ENCODE measurements around the gene CAMKV. TPM values are rescaled to one million over a fixed set of nuclear protein-coding genes. Genes with fewer than 3 reads are reported as not detected.
"Not testable (repeated sequence)": the region's sequence is repeated elsewhere in the genome, so short reads cannot be mapped to it uniquely, and the experiment has no call there.

CAMKV gene
- total RNA-seq, 1 donor from 2014 or later: not detected

DNA sequence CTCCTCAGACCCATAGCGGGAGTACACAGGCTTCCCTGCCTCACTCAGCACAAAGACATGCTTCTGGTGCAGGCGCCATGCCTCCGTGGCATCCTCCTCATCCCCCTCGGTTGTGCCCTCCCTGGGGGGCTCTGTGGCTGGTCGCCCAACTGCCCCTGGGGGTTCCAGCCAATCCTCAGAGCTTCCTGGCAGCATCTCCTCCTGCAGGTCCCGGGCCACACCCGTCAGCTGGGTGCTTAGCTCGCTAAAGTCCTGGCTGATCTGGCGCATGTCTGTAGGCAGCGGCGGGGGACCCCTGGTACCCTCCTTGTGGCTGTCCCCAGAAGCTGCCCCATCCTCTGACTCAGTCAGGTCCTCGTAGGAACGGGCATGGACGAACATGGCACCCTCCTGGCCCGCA, 41.9 kb upstream of the CAMKV start:
- Mint-ChIP-seq H3K9me3 (no peaks in the 10 kb centered on the region), H3K4me1 (no peaks in the 10 kb centered on the region), H3K27me3 (ENCODE audit: low read depth) (peaks cover 21% of the 10 kb centered on the region), H3K36me3 (peaks cover 13% of the 10 kb centered on the region), H3K27ac (no peak overlapping the region), H3K4me3 (no peak overlapping the region)
- no peak for DNase-seq (ENCODE audit: low spot score in 2 of 2, unreplicated experiment in 2 of 2)
- TF ChIP-seq, protein P1, sequence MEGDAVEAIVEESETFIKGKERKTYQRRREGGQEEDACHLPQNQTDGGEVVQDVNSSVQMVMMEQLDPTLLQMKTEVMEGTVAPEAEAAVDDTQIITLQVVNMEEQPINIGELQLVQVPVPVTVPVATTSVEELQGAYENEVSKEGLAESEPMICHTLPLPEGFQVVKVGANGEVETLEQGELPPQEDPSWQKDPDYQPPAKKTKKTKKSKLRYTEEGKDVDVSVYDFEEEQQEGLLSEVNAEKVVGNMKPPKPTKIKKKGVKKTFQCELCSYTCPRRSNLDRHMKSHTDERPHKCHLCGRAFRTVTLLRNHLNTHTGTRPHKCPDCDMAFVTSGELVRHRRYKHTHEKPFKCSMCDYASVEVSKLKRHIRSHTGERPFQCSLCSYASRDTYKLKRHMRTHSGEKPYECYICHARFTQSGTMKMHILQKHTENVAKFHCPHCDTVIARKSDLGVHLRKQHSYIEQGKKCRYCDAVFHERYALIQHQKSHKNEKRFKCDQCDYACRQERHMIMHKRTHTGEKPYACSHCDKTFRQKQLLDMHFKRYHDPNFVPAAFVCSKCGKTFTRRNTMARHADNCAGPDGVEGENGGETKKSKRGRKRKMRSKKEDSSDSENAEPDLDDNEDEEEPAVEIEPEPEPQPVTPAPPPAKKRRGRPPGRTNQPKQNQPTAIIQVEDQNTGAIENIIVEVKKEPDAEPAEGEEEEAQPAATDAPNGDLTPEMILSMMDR (IDR thresholded peaks at IDR 0.05; ENCODE audit: unreplicated experiment): no peak

DNA sequence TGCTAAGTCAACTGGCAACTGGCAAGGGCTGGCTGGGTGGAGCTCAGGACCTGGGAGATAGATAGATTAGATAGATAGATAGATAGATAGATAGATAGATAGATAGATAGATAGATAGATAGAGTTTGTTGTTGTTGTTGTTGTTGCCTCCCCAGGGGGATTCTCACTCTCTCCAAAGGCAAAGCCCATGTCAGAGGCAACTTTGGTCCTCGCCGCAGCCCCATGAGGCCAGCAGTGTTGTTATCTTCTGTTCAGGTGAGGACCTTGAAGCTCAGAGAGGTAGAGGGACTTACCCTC, 41.4 kb upstream of the CAMKV start:
- no peak overlapping the region for H3K4me3 Mint-ChIP-seq
- TF ChIP-seq, protein P1 (IDR thresholded peaks at IDR 0.05; ENCODE audit: unreplicated experiment): no peak

DNA sequence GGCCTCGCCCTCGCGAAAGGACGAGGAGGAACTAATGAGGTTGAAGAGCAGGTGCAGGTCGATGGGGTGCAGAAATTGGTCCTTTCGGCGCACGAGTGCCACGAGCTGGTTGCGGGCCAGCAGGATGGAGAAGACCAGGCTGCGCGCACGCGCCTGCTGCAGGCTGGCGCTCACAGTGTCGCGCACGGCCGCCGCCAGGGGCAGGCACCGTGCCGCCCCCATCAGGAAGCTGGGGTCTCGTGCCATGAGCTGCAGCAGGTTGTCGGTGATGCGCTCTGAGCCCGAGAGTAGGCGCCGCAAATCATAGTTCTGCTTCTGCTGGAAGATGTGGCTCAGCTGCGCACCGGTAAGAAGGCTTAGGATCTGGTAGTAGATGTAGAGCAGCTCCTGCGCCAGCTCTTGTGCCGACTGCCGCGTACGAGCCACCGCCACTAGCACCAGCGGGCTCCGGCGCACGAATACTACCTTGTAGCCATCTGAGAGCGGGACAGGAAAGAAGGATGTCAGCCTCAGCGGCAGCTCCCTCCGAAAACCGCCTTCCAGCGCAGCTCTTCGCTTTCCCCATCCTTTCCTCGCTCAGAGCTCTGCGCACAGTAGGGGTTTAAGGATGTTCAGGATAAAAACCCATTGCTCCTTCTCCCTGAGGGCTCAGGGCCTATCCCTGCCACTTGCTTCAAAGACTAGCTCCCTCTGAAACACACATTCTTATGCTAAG, 40.9 kb upstream of the CAMKV start:
- peaks cover 6% of the 10 kb centered on the region for H3K4me1 Mint-ChIP-seq
- no peak for DNase-seq (ENCODE audit: low spot score in 2 of 2, unreplicated experiment in 2 of 2)
- H3K27ac Mint-ChIP-seq: no peak overlapping the region
- TF ChIP-seq, protein P1 (IDR thresholded peaks at IDR 0.05; ENCODE audit: unreplicated experiment): no peak
- H3K27me3 Mint-ChIP-seq (ENCODE audit: low read depth): peaks cover 21% of the 10 kb centered on the region
- no peaks in the 10 kb centered on the region for H3K9me3 Mint-ChIP-seq
- no peak overlapping the region for H3K4me3 Mint-ChIP-seq
- peaks cover 13% of the 10 kb centered on the region for H3K36me3 Mint-ChIP-seq

More for the DNA sequence above, 41.4 kb upstream of the CAMKV start:
- H3K36me3 Mint-ChIP-seq: peaks cover 13% of the 10 kb centered on the region
- no peak for DNase-seq (ENCODE audit: low spot score in 2 of 2, unreplicated experiment in 2 of 2)
- no peak overlapping the region for H3K27ac Mint-ChIP-seq
- peaks cover 2% of the 10 kb centered on the region for H3K4me1 Mint-ChIP-seq
- H3K9me3 Mint-ChIP-seq: no peaks in the 10 kb centered on the region
- H3K27me3 Mint-ChIP-seq (ENCODE audit: low read depth): peaks cover 21% of the 10 kb centered on the region

DNA sequence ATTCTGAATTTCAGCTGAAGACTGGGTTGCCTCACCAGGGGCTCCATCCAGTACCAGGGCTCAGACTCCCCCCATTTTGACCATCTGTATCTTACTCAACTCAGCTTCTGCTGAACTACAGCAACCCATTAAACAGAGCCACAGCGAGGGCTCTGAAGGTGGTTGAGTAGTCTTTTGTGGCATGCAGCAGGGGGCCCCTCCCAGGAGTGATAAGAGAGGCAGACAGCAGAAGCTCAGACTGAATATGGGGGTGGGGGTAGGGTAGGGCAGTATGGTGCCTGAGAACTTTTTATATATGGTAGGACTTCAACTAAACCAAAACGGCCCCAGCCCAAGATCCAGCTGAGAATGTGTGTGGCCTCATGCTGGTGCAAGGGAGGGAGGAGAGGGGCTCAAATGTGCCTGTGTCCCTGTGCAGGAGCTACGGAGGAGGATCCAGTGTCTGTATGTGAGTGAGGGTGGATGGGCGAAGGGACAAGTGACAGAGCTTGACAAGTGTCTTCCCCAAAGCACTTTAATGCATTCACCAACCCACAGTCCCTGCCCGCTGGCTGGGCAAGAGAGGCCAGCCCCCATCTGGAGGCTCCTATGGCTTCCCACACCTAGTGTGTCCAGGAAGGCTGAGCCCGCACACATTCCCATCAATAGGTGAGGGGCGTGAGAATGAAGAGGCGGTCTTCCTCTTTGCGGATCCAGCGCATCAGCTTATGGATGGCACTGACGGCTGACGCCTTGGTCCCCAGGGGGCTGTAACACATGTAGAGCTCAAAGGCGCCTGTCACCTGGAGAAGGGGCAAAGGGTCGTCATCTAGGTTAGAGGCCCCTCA, 38.9 kb upstream of the CAMKV start:
- no peak overlapping the region for H3K4me3 Mint-ChIP-seq
- H3K4me1 Mint-ChIP-seq: peaks cover 9% of the 10 kb centered on the region
- no peak overlapping the region for H3K27ac Mint-ChIP-seq
- peaks cover 13% of the 10 kb centered on the region for H3K36me3 Mint-ChIP-seq
- TF ChIP-seq, protein P1 (IDR thresholded peaks at IDR 0.05; ENCODE audit: unreplicated experiment): no peak
- no peaks in the 10 kb centered on the region for H3K9me3 Mint-ChIP-seq
- peaks cover 21% of the 10 kb centered on the region for H3K27me3 Mint-ChIP-seq (ENCODE audit: low read depth)
- no peak for DNase-seq (ENCODE audit: low spot score in 2 of 2, unreplicated experiment in 2 of 2)

DNA sequence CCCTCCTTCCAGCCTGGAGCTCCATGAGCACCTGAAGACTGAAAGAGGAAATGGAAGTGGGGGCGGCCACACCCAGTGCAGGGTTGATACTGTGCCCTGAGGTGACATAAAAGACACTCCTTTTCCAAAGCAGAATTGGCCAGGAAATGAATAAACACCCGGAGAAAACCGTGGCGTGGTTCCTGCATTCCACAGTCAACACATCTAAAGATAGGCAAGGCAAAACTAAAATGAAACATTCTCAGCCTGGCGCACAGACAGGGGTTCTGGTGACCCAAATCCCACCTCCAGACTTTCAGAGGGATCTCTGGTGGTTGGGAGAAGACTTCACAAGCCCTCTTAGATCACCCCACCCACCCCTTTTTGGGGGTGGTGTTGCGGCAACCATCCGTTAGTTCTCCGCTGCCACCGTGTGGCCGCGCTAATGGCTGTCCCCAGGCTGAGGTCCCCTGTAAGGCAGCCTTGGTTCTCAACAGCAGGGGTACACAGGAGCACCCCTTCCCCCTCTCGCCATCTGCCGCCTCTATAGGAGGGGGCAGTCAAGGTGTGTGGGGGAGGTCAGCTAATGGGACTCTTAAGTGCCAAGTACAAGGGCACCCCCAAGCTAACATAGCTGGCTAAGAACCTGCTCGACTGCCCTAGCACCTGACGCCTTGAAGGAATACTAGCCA, 36.5 kb upstream of the CAMKV start:
- Mint-ChIP-seq H3K4me1 (peaks cover 9% of the 10 kb centered on the region), H3K4me3 (peak overlapping the region; percentile 1), H3K27me3 (ENCODE audit: low read depth) (peaks cover 16% of the 10 kb centered on the region), H3K9me3 (no peaks in the 10 kb centered on the region), H3K36me3 (peaks cover 6% of the 10 kb centered on the region), H3K27ac (no peak overlapping the region)
- TF ChIP-seq, protein P1 (IDR thresholded peaks at IDR 0.05; ENCODE audit: unreplicated experiment): peak; percentile 20
- DNase-seq (ENCODE audit: low spot score in 2 of 2, unreplicated experiment in 2 of 2): peak in 1 of 2 experiments; percentile 54

DNA sequence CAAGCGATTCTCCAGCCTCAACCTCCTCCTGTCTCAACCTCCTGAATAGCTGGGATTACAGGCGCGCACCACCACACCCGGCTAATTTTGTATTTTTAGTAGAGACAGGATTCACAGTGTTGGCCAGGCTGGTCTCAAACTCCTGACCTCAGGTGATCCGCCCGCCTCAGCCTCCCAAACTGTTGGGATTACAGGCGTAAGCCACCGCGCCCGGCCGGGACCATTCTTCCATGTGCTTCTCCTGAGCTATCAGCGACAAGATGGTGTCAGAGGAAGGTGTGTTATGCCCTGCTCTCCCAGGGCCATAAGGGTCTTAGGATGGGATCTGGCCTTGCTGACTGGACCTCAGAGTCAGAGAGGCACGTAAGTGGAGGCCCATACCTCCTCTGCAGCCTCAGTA, 34.7 kb upstream of the CAMKV start:
- DNase-seq (ENCODE audit: low spot score in 2 of 2, unreplicated experiment in 2 of 2); H3K36me3 Mint-ChIP-seq; H3K27ac Mint-ChIP-seq; H3K4me1 Mint-ChIP-seq; H3K27me3 Mint-ChIP-seq (ENCODE audit: low read depth); H3K4me3 Mint-ChIP-seq; H3K9me3 Mint-ChIP-seq: not testable (repeated sequence)
